ENCODE data around the gene ABLIM2. TPM values are rescaled to one million over a fixed set of nuclear protein-coding genes. Genes with fewer than 3 reads are reported as not detected.
A peak's percentile ranks its signal among the peaks of the same experiment; 100 is the strongest.

ABLIM2 gene
- total and polyA plus RNA-seq, 10 of the 15 experiments (the other 5 are each of a cell fraction or from before 2014, with no cell fraction given) = 0.03 to 0.15 (median 0.05) TPM; not detected in 7

- Histone ChIP-seq H3K27ac (ENCODE audit: control insufficient read depth, insufficient read depth) (no peak overlapping the region), H3K4me3 (no peak overlapping the region), H3K4me2 (ENCODE audit: control insufficient read depth, insufficient read depth) (no peak overlapping the region), H3K4me1 (ENCODE audit: control insufficient read depth, insufficient read depth, low read length) (peaks cover 13% of the 10 kb centered on the region), H3K9ac (ENCODE audit: control insufficient read depth, insufficient read depth, low read length) (no peak overlapping the region), H3K9me3 (replicated peaks; ENCODE audit: control insufficient read depth, insufficient read depth, low read length) (peaks cover 8% of the 10 kb centered on the region; the same call in 2 of the 3 replicates), H4K20me1 (ENCODE audit: control insufficient read depth, insufficient read depth) (no peaks in the 10 kb centered on the region), H3K79me2 (ENCODE audit: control insufficient read depth, insufficient read depth, low read length) (no peaks in the 10 kb centered on the region), H3K27me3 (replicated peaks in 1 of 2; ENCODE audit: control insufficient read depth in 2 of 2, insufficient read depth in 2 of 2, low read length in 1 of 2) (no peaks in the 10 kb centered on the region), H3K36me3 (ENCODE audit: control insufficient read depth in 2 of 2, insufficient read depth in 2 of 2, low read length in 1 of 2) (no peaks in the 10 kb centered on the region), H2AFZ (ENCODE audit: control insufficient read depth, low read depth, low read length) (no peak overlapping the region)
- FAIRE-seq = no peak
- 100% methylated on average over 1 of the region's 1 CpG for WGBS (ENCODE audit: insufficient coverage, insufficient replicate concordance, low lambda C conversion rate, missing lambda C conversion rate)
- TF ChIP-seq CBFB (IDR thresholded peaks at IDR 0.05; ENCODE audit: low read depth) = no peak
- TF ChIP-seq EGR1 (IDR thresholded peaks at IDR 0.05; ENCODE audit: borderline replicate concordance in 1 of 2, low read depth in 2 of 2, low read length in 2 of 2) = no peak
- no peak for TF ChIP-seq NFIC (IDR thresholded peaks at IDR 0.05; ENCODE audit: low read depth, low read length)
- TF ChIP-seq HDAC2 (IDR thresholded peaks at IDR 0.05) = no peak
- TF ChIP-seq, protein P1, sequence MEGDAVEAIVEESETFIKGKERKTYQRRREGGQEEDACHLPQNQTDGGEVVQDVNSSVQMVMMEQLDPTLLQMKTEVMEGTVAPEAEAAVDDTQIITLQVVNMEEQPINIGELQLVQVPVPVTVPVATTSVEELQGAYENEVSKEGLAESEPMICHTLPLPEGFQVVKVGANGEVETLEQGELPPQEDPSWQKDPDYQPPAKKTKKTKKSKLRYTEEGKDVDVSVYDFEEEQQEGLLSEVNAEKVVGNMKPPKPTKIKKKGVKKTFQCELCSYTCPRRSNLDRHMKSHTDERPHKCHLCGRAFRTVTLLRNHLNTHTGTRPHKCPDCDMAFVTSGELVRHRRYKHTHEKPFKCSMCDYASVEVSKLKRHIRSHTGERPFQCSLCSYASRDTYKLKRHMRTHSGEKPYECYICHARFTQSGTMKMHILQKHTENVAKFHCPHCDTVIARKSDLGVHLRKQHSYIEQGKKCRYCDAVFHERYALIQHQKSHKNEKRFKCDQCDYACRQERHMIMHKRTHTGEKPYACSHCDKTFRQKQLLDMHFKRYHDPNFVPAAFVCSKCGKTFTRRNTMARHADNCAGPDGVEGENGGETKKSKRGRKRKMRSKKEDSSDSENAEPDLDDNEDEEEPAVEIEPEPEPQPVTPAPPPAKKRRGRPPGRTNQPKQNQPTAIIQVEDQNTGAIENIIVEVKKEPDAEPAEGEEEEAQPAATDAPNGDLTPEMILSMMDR (IDR thresholded peaks at IDR 0.05 in 2 of 3, conservative IDR thresholded peaks at IDR 0.05 in 1 of 3; ENCODE audit: control insufficient read depth in 2 of 3, extremely low read depth in 1 of 3, insufficient read depth in 1 of 3, low read depth in 3 of 3, low read length in 3 of 3) = peak in 2 of 3 experiments; percentile 23 to 40; a peak in 3 of 6 replicates
- ChIA-PET CTCF (no interaction called here), RAD21 (ENCODE audit: unreplicated experiment) (no interaction called here), POLR2A (no interaction called here), SMC1A (ENCODE audit: uncharacterized antibody, unreplicated experiment) (interaction anchor here (2.1 kb wide), 1 partner anchor 9 kb away, joined by 4 read pairs; no protein-coding TSS in a partner anchor)
- in situ Hi-C loops (cut with MboI) = no loop called here
- intact Hi-C loops (cut with micrococcal nuclease; ENCODE audit: unreplicated experiment) = no loop called here
- DNase-seq (ENCODE audit: low read depth, low spot score) = no peak
- BruUV-seq (replicated peaks) = no TSS peak
- ATAC-seq = no peak
Measured at GRCh38 chr4:8168232-8168631, 9.6 kb upstream of the ABLIM2 start.

DNA sequence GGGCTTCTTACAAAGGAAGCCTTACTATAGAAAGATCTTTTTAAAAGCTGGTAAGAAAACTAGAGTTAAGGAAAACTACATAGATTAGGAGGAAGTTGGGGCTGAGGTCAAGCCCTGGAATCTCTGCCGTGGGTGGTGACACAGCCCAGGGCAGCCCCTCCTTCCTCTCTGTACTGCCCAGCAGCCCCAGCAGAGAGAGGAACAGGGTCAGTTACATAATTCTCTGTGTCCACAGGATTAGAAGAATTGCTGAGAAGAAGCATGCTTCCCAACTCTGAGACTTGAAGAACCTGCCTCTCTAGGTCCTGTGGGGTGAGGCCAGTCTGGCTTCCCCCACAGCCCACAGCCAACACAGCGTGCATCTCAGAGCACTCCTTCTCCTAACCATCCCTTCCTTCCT lies 9.2 kb upstream of the ABLIM2 start:
- H2AFZ ChIP-seq (ENCODE audit: control insufficient read depth, low read depth, low read length) = no peak overlapping the region
- FAIRE-seq (no peak), ATAC-seq (no peak), DNase-seq (ENCODE audit: low read depth, low spot score) (no peak)
- no peak overlapping the region for H3K27ac ChIP-seq (ENCODE audit: control insufficient read depth, insufficient read depth)
- no TSS peak for BruUV-seq (replicated peaks)
- no peak overlapping the region for H3K4me3 ChIP-seq
- 14% methylated on average over 2 of the region's 2 CpGs for WGBS (ENCODE audit: insufficient coverage, insufficient replicate concordance, low lambda C conversion rate, missing lambda C conversion rate)
- CTCF ChIA-PET = interaction anchor here (0.7 kb wide), 1 partner anchor 9 kb away, joined by 4 read pairs; no protein-coding TSS in a partner anchor
- H3K9me3 ChIP-seq (replicated peaks; ENCODE audit: control insufficient read depth, insufficient read depth, low read length) = peaks cover 8% of the 10 kb centered on the region; the same call in 2 of the 3 replicates
- no peaks in the 10 kb centered on the region for H3K79me2 ChIP-seq (ENCODE audit: control insufficient read depth, insufficient read depth, low read length)
- H4K20me1 ChIP-seq (ENCODE audit: control insufficient read depth, insufficient read depth) = no peaks in the 10 kb centered on the region
- peaks cover 13% of the 10 kb centered on the region for H3K4me1 ChIP-seq (ENCODE audit: control insufficient read depth, insufficient read depth, low read length)
- POLR2A ChIA-PET = no interaction called here
- no peaks in the 10 kb centered on the region for H3K27me3 ChIP-seq (replicated peaks in 1 of 2; ENCODE audit: control insufficient read depth in 2 of 2, insufficient read depth in 2 of 2, low read length in 1 of 2)
- SMC1A ChIA-PET (ENCODE audit: uncharacterized antibody, unreplicated experiment) = no interaction called here
- in situ Hi-C loops (cut with MboI) = no loop called here
- intact Hi-C loops (cut with micrococcal nuclease; ENCODE audit: unreplicated experiment) = no loop called here
- H3K4me2 ChIP-seq (ENCODE audit: control insufficient read depth, insufficient read depth) = no peak overlapping the region
- H3K36me3 ChIP-seq (ENCODE audit: control insufficient read depth in 2 of 2, insufficient read depth in 2 of 2, low read length in 1 of 2) = no peaks in the 10 kb centered on the region
- no peak overlapping the region for H3K9ac ChIP-seq (ENCODE audit: control insufficient read depth, insufficient read depth, low read length)
- RAD21 ChIA-PET (ENCODE audit: unreplicated experiment) = no interaction called here
- TF ChIP-seq, protein P2, sequence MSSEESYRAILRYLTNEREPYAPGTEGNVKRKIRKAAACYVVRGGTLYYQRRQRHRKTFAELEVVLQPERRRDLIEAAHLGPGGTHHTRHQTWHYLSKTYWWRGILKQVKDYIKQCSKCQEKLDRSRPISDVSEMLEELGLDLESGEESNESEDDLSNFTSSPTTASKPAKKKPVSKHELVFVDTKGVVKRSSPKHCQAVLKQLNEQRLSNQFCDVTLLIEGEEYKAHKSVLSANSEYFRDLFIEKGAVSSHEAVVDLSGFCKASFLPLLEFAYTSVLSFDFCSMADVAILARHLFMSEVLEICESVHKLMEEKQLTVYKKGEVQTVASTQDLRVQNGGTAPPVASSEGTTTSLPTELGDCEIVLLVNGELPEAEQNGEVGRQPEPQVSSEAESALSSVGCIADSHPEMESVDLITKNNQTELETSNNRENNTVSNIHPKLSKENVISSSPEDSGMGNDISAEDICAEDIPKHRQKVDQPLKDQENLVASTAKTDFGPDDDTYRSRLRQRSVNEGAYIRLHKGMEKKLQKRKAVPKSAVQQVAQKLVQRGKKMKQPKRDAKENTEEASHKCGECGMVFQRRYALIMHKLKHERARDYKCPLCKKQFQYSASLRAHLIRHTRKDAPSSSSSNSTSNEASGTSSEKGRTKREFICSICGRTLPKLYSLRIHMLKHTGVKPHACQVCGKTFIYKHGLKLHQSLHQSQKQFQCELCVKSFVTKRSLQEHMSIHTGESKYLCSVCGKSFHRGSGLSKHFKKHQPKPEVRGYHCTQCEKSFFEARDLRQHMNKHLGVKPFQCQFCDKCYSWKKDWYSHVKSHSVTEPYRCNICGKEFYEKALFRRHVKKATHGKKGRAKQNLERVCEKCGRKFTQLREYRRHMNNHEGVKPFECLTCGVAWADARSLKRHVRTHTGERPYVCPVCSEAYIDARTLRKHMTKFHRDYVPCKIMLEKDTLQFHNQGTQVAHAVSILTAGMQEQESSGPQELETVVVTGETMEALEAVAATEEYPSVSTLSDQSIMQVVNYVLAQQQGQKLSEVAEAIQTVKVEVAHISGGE (CRISPR knock-in tag; IDR thresholded peaks at IDR 0.05) = no peak
- TF ChIP-seq BMI1 (IDR thresholded peaks at IDR 0.05; ENCODE audit: borderline replicate concordance) = no peak
- no peak for TF ChIP-seq E4F1 (IDR thresholded peaks at IDR 0.05; ENCODE audit: borderline replicate concordance, partially characterized antibody)
- TF ChIP-seq RELA (IDR thresholded peaks at IDR 0.05; ENCODE audit: borderline replicate concordance, partially characterized antibody) = no peak
